Skeletal muscle tissue (tissue), 4 donors: ENCODE data around the gene WFDC5. TPM values are rescaled to one million over a fixed set of nuclear protein-coding genes. Genes with fewer than 3 reads are reported as not detected.
"Not testable (repeated sequence)": the region's sequence is repeated elsewhere in the genome, so short reads cannot be mapped to it uniquely, and the experiment has no call there.

ENCODE experiments used
- H3K27ac ChIP-seq: one replicate; pipeline ENCODE4 v1.7.0; 2013; ENCODE audit warnings: mild to moderate bottlenecking, low read depth, low read length, inconsistent platforms
- H3K27me3 ChIP-seq, 3 donors: one replicate each; pipeline ENCODE4 v1.7.0; 2013; ENCODE audit warnings: low read length in 3 of 3; ENCODE audit not compliant: control insufficient read depth in 3 of 3, insufficient read depth in 3 of 3
- H3K36me3 ChIP-seq, 3 donors: one replicate each; pipeline ENCODE4 v1.7.0; 2013; ENCODE audit warnings: low read length in 3 of 3; ENCODE audit not compliant: control insufficient read depth in 3 of 3, insufficient read depth in 3 of 3
- H3K4me1 ChIP-seq, 3 donors: one replicate each; pipeline ENCODE4 v1.7.0; 2013; ENCODE audit warnings: low read length in 3 of 3, mild to moderate bottlenecking in 3 of 3; ENCODE audit not compliant: control insufficient read depth in 3 of 3, insufficient read depth in 3 of 3
- H3K4me3 ChIP-seq, 3 donors: one replicate each; pipeline ENCODE4 v1.7.0; 2013; ENCODE audit warnings: low read length in 3 of 3
- H3K9ac ChIP-seq, 3 donors: one replicate each; pipeline ENCODE4 v1.7.0; 2013; ENCODE audit warnings: low read length in 3 of 3, mild to moderate bottlenecking in 3 of 3, moderate library complexity in 2 of 3, low read depth in 1 of 3
- H3K9me3 ChIP-seq, 3 donors: one replicate each; pipeline ENCODE4 v1.7.0; 2013; ENCODE audit warnings: low read length in 3 of 3; ENCODE audit not compliant: control insufficient read depth in 3 of 3
- total RNA-seq: library from RNA; depleted of rRNA; stranded (reverse); fragments of >200 nt; gene quantifications from one replicate; pipeline ENCODE4 v1.2.3, GENCODE V29; 2014
- donor health status: Osteomylitis.

The WFDC5 gene
- total RNA-seq, 1 donor from 2014 or later = not detected

GRCh38 chr20:45149062-45149461 is 34.1 kb upstream of the WFDC5 start:
- Histone ChIP-seq H3K36me3 (no peaks in the 10 kb centered on the region), H3K27me3 (peaks cover 3 to 13% (median 10%) of the 10 kb centered on the region in 3 donors), H3K4me1 (peaks cover 0 to 2% (median 0%) of the 10 kb centered on the region in 3 donors), H3K9ac (no peak overlapping the region), H3K9me3 (no peaks in the 10 kb centered on the region), H3K4me3 (no peak overlapping the region), H3K27ac (no peak overlapping the region)

GRCh38 chr20:45140836-45141235 is 25.9 kb upstream of the WFDC5 start:
- no peak overlapping the region for H3K27ac ChIP-seq
- peaks cover 4 to 20% (median 10%) of the 10 kb centered on the region in 3 donors for H3K27me3 ChIP-seq
- no peaks in the 10 kb centered on the region for H3K36me3 ChIP-seq
- no peaks in the 10 kb centered on the region for H3K9me3 ChIP-seq
- no peak overlapping the region for H3K9ac ChIP-seq
- no peaks in the 10 kb centered on the region for H3K4me1 ChIP-seq
- no peak overlapping the region for H3K4me3 ChIP-seq

GRCh38 chr20:45139733-45140375 is 24.9 kb upstream of the WFDC5 start:
- not testable (repeated sequence) for H3K4me3 ChIP-seq, H3K36me3 ChIP-seq, H3K4me1 ChIP-seq, H3K9me3 ChIP-seq, H3K9ac ChIP-seq, H3K27ac ChIP-seq
- H3K27me3 ChIP-seq = peaks cover 0 to 20% (median 12%) of the 10 kb centered on the region in 3 donors

GRCh38 chr20:45138561-45139300 is 23.8 kb upstream of the WFDC5 start:
- no peak overlapping the region for H3K9ac ChIP-seq
- no peaks in the 10 kb centered on the region for H3K36me3 ChIP-seq

GRCh38 chr20:45136911-45137310 is 21.9 kb upstream of the WFDC5 start:
- H3K27ac ChIP-seq = no peak overlapping the region
- H3K9me3 ChIP-seq = no peaks in the 10 kb centered on the region
- no peak overlapping the region for H3K9ac ChIP-seq
- H3K4me3 ChIP-seq = no peak overlapping the region
- no peaks in the 10 kb centered on the region for H3K36me3 ChIP-seq
- no peaks in the 10 kb centered on the region for H3K4me1 ChIP-seq
- H3K27me3 ChIP-seq = peaks cover 0 to 16% (median 12%) of the 10 kb centered on the region in 3 donors

More at GRCh38 chr20:45138561-45139300, 23.8 kb upstream of the WFDC5 start:
- no peak overlapping the region for H3K4me3 ChIP-seq
- no peaks in the 10 kb centered on the region for H3K4me1 ChIP-seq
- H3K27me3 ChIP-seq = peaks cover 0 to 20% (median 12%) of the 10 kb centered on the region in 3 donors
- no peaks in the 10 kb centered on the region for H3K9me3 ChIP-seq
- H3K27ac ChIP-seq = no peak overlapping the region

- Histone ChIP-seq H3K27me3 (peaks cover 6 to 24% (median 10%) of the 10 kb centered on the region in 3 donors), H3K4me3 (no peak overlapping the region)
Observed at GRCh38 chr20:45128099-45128498, 13.1 kb upstream of the WFDC5 start.

GRCh38 chr20:45124365-45124764 is 9.4 kb upstream of the WFDC5 start, which contains the start of gene WFDC12:
Gene WFDC12 (minus strand): TSS chr20:45124465. CDS start chr20:45124447, 18 bp downstream.
- Histone ChIP-seq H3K9ac (no peak within 1 kb of the TSS), H3K36me3 (no peaks in the 10 kb centered on the region), H3K27me3 (peaks cover 6 to 27% (median 14%) of the 10 kb centered on the region in 3 donors), H3K4me1 (no peaks in the 10 kb centered on the region), H3K27ac (no peak within 1 kb of the TSS), H3K9me3 (no peaks in the 10 kb centered on the region), H3K4me3 (no peak within 1 kb of the TSS)

More at GRCh38 chr20:45128099-45128498, 13.1 kb upstream of the WFDC5 start:
- no peak overlapping the region for H3K9ac ChIP-seq
- no peak overlapping the region for H3K27ac ChIP-seq
- no peaks in the 10 kb centered on the region for H3K4me1 ChIP-seq
- H3K36me3 ChIP-seq = no peaks in the 10 kb centered on the region
- H3K9me3 ChIP-seq = no peaks in the 10 kb centered on the region

GRCh38 chr20:45121388-45121787 is 6.4 kb upstream of the WFDC5 start:
- no peaks in the 10 kb centered on the region for H3K4me1 ChIP-seq
- no peaks in the 10 kb centered on the region for H3K36me3 ChIP-seq
- H3K27ac ChIP-seq = no peak overlapping the region
- H3K9me3 ChIP-seq = no peaks in the 10 kb centered on the region
- peaks cover 6 to 26% (median 14%) of the 10 kb centered on the region in 3 donors for H3K27me3 ChIP-seq
- no peak overlapping the region for H3K4me3 ChIP-seq
- no peak overlapping the region for H3K9ac ChIP-seq

GRCh38 chr20:45119556-45120266 is 4.7 kb upstream of the WFDC5 start:
- Histone ChIP-seq H3K4me1 (no peaks in the 10 kb centered on the region), H3K36me3 (no peaks in the 10 kb centered on the region), H3K9ac (no peak overlapping the region), H3K27ac (no peak overlapping the region), H3K4me3 (no peak overlapping the region), H3K27me3 (peaks cover 8 to 29% (median 26%) of the 10 kb centered on the region in 3 donors), H3K9me3 (no peaks in the 10 kb centered on the region)
